Thyroid gland (tissue), 4 donors: Measurements from ENCODE around the gene FAM168A.

Experiments
- CTCF ChIP-seq, 6 experiments: fragments of 200-600 bp in 3 of 6; fragments of 450-650 bp in 3 of 6; sonication (generic) in 3 of 6; IDR thresholded peaks; one replicate each; pipeline ENCODE4 v1.5.1; 2016 to 2019; ENCODE audit warnings: antibody characterized with exemption in 6 of 6, mild to moderate bottlenecking in 2 of 6, inconsistent platforms in 1 of 6, moderate library complexity in 1 of 6
- POLR2A ChIP-seq, 2 donors: fragments of 450-650 bp; IDR thresholded peaks; one replicate each; pipeline ENCODE4 v1.6.1; 2017; ENCODE audit warnings: antibody characterized with exemption in 2 of 2, mild to moderate bottlenecking in 2 of 2, moderate library complexity in 1 of 2

DNA sequence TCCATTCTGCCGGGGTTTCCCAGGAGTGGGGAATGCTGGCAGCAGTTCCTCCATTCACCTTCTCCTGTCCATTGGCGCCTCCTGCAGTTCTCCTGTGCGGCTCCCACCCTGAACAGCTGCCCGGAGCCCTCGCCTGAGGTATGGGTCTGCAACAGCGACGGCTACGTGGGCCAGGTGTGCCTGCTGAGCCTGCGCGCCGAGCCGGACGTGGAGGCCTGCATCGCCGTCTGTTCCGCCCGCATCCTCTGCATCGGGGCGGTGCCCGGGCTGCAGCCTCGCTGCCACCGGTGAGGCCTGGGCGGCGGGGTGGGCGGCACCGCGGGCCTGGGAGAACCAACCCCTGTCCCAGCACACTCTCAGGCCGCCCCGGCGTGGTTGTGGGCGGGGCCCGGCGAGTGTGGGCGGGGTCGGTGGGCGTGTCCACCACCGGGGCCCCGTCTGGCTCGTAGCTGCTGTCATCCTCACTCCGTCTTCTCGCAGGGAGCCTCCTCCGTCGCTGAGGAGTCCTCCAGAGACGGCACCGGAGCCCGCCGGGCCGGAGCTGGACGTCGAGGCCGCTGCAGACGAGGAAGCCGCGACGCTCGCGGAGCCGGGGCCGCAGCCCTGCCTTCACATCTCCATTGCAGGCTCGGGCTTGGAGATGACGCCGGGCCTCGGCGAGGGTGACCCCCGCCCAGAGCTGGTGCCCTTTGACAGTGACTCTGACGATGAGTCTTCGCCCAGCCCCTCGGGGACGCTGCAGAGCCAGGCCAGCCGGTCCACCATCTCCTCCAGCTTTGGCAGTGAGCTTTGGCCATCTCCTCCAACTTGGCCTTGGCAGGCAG lies 235.7 kb downstream of the FAM168A start:
- no peak for TF ChIP-seq CTCF (IDR thresholded peaks at IDR 0.05)
- TF ChIP-seq POLR2A (IDR thresholded peaks at IDR 0.05): no peak
